Esophagus muscularis mucosa (tissue), 4 donors: Measurements from ENCODE around the gene LOXL1.

ENCODE experiments used
- EP300 ChIP-seq: sonication (generic); formaldehyde crosslinking; IDR thresholded peaks from one replicate; pipeline ENCODE4 v1.6.1; 2017; ENCODE audit warnings: antibody characterized with exemption
- POLR2A ChIP-seq: fragments of 450-650 bp; IDR thresholded peaks from one replicate; pipeline ENCODE4 v1.6.1; 2017; ENCODE audit warnings: antibody characterized with exemption, moderate library complexity, mild to moderate bottlenecking, low read depth
- TF ChIP-seq, protein P1 (sequence below), 3 experiments: fragments of 200-600 bp in 2 of 3; fragments of 450-650 bp in 1 of 3; sonication (generic) in 2 of 3; IDR thresholded peaks; one replicate each; pipeline ENCODE4 v1.5.1; 2017 to 2019; ENCODE audit warnings: antibody characterized with exemption in 3 of 3, mild to moderate bottlenecking in 2 of 3, moderate library complexity in 1 of 3

DNA sequence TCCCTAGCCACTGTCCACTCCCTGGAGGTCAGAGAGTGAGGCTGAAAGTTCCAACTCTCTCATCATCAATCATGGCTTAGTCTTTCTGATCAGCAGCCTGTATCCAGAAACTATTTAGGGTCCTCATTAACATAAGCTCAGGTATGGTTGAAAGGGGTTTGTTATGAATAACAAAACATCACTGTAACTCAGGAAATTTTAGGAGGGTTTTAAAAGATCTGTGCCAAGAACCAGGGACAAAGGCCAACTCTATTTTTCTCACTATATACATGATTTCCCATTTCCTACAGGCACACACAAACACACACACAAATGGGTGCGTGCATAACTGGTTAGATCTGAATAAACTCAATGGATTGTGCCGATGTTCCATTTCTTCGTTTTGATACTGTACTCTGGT is 42.2 kb downstream of the LOXL1 start:
- no peak for TF ChIP-seq EP300
- TF ChIP-seq, protein P1, sequence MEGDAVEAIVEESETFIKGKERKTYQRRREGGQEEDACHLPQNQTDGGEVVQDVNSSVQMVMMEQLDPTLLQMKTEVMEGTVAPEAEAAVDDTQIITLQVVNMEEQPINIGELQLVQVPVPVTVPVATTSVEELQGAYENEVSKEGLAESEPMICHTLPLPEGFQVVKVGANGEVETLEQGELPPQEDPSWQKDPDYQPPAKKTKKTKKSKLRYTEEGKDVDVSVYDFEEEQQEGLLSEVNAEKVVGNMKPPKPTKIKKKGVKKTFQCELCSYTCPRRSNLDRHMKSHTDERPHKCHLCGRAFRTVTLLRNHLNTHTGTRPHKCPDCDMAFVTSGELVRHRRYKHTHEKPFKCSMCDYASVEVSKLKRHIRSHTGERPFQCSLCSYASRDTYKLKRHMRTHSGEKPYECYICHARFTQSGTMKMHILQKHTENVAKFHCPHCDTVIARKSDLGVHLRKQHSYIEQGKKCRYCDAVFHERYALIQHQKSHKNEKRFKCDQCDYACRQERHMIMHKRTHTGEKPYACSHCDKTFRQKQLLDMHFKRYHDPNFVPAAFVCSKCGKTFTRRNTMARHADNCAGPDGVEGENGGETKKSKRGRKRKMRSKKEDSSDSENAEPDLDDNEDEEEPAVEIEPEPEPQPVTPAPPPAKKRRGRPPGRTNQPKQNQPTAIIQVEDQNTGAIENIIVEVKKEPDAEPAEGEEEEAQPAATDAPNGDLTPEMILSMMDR (IDR thresholded peaks at IDR 0.05) = no peak
- TF ChIP-seq POLR2A = no peak
